ENCODE measurements around the gene RPS6KA4.

GRCh38 chr11:64400667-64401066 is 41.7 kb downstream of the RPS6KA4 start:
- TF ChIP-seq EZH2phosphoT487 (IDR thresholded peaks at IDR 0.05; ENCODE audit: borderline replicate concordance) (no peak), RAD21 (IDR thresholded peaks at IDR 0.05; ENCODE audit: low read depth) (no peak), EZH2 (IDR thresholded peaks at IDR 0.05) (no peak), POLR2A (IDR thresholded peaks at IDR 0.05; ENCODE audit: borderline replicate concordance, extremely low read depth, insufficient read depth, insufficient read length) (no peak), CTCF (IDR thresholded peaks at IDR 0.05 in 2 of 3, conservative IDR thresholded peaks at IDR 0.05 in 1 of 3; ENCODE audit: borderline replicate concordance in 1 of 3, insufficient read depth in 1 of 3, low read depth in 2 of 3, low read length in 2 of 3) (no peak), ZFX (IDR thresholded peaks at IDR 0.05) (no peak), POLR2AphosphoS5 (IDR thresholded peaks at IDR 0.05; ENCODE audit: low read depth, low read length) (no peak)

All from HCT116 (cell line).